ENCODE data around the gene SLC39A1. TPM values are rescaled to one million over a fixed set of nuclear protein-coding genes. Genes with fewer than 3 reads are reported as not detected.

The SLC39A1 gene
- total RNA-seq, 1 experiment from 2014 or later, result 27.1 TPM

- peaks cover 20% of the 10 kb centered on the region; the same call in 1 of the 2 replicates for H4K20me1 ChIP-seq (ENCODE audit: insufficient read depth, low read depth, low read length)
- no peak overlapping the region for H3K9ac ChIP-seq (ENCODE audit: low read length)
Measured at GRCh38 chr1:153954826-153955225, 8.5 kb downstream of the SLC39A1 start.

DNA sequence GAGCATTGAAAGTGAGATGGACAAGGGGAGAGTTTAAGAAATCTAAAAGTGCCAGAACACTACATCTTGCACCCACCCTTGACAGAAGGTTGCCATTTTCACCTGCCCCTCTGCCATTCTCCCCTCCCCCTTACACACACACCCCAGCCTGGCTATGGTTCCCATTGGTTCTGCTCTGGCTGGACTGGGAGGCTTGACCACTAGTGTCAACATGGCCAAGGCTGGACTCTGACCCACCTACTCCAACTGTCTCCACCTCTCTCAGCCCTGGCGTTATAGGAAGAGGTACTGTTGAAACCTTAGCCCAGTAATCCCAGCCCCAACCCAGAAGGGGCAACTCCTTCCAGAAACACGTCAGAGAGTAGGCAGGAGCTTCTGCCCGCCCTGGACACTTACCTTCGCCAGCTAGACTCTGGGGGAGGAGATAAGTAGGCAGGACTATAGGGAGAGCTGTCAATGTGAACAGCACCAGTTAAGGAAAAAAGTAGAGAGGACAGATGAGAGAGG lies 9.4 kb downstream of the SLC39A1 start:
- peaks cover 22% of the 10 kb centered on the region for H3K4me1 ChIP-seq (ENCODE audit: low read length)
- no peaks in the 10 kb centered on the region for H3K9me3 ChIP-seq (ENCODE audit: low read length)
- no peak overlapping the region for H3K27ac ChIP-seq (ENCODE audit: low read length)
- H3K9ac ChIP-seq (ENCODE audit: low read length), result no peak overlapping the region
- no peak overlapping the region for H2AFZ ChIP-seq (ENCODE audit: low read length)
- peaks cover 20% of the 10 kb centered on the region; the same call in 1 of the 2 replicates for H4K20me1 ChIP-seq (ENCODE audit: insufficient read depth, low read depth, low read length)
- H3K9me2 ChIP-seq (replicated peaks; ENCODE audit: insufficient read depth, low read length), result no peaks in the 10 kb centered on the region
- no peaks in the 10 kb centered on the region for H3K27me3 ChIP-seq (ENCODE audit: low read length)
- H3K36me3 ChIP-seq (ENCODE audit: insufficient read depth, low read length), result peaks cover 21% of the 10 kb centered on the region; the same call in 1 of the 2 replicates
- no peak for DNase-seq
- no peak overlapping the region for H3K4me3 ChIP-seq (ENCODE audit: low read length)
- no peak overlapping the region for H3K4me2 ChIP-seq (ENCODE audit: low read depth, low read length, poor library complexity, severe bottlenecking)
- H3K79me2 ChIP-seq (ENCODE audit: low read length), result peaks cover 50% of the 10 kb centered on the region

More at GRCh38 chr1:153954826-153955225, 8.5 kb downstream of the SLC39A1 start:
- Histone ChIP-seq H3K27me3 (ENCODE audit: low read length) (no peaks in the 10 kb centered on the region), H3K36me3 (ENCODE audit: insufficient read depth, low read length) (peaks cover 21% of the 10 kb centered on the region; the same call in 1 of the 2 replicates), H3K9me2 (replicated peaks; ENCODE audit: insufficient read depth, low read length) (no peaks in the 10 kb centered on the region), H3K4me2 (ENCODE audit: low read depth, low read length, poor library complexity, severe bottlenecking) (no peak overlapping the region), H2AFZ (ENCODE audit: low read length) (no peak overlapping the region), H3K4me3 (ENCODE audit: low read length) (no peak overlapping the region), H3K9me3 (ENCODE audit: low read length) (no peaks in the 10 kb centered on the region), H3K79me2 (ENCODE audit: low read length) (peaks cover 50% of the 10 kb centered on the region), H3K4me1 (ENCODE audit: low read length) (peaks cover 31% of the 10 kb centered on the region), H3K27ac (ENCODE audit: low read length) (no peak overlapping the region)
- DNase-seq, result no peak

DNA sequence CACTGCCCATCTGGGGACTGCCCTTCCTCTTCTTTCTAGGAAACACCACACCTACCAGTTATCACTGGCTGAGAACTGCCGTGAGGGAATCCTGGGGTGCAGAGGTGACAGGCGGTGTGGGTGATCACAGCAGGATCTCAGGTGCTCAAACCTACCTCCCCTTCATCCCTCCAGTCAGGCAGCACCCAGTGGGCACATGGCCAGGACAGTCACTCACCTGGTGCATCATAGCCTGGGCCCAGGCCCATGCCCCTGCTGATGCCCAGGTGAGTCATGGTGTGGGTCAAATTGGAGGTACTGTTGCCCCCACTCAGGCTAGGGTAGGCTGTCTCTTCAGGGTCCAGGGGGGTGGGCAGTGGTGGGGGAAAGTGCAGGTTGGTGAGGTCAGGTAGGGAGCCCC lies 11.5 kb downstream of the SLC39A1 start:
- no peaks in the 10 kb centered on the region for H3K9me3 ChIP-seq (ENCODE audit: low read length)
- H3K79me2 ChIP-seq (ENCODE audit: low read length), result peaks cover 34% of the 10 kb centered on the region
- peaks cover 12% of the 10 kb centered on the region; the same call in 1 of the 2 replicates for H4K20me1 ChIP-seq (ENCODE audit: insufficient read depth, low read depth, low read length)
- no peak for DNase-seq
- H3K27me3 ChIP-seq (ENCODE audit: low read length), result no peaks in the 10 kb centered on the region
- H3K36me3 ChIP-seq (ENCODE audit: insufficient read depth, low read length), result peaks cover 21% of the 10 kb centered on the region; the same call in 1 of the 2 replicates
- no peak overlapping the region for H3K4me3 ChIP-seq (ENCODE audit: low read length)
- H3K27ac ChIP-seq (ENCODE audit: low read length), result no peak overlapping the region
- no peaks in the 10 kb centered on the region for H3K9me2 ChIP-seq (replicated peaks; ENCODE audit: insufficient read depth, low read length)
- H3K4me2 ChIP-seq (ENCODE audit: low read depth, low read length, poor library complexity, severe bottlenecking), result no peak overlapping the region
- H3K4me1 ChIP-seq (ENCODE audit: low read length), result peaks cover 30% of the 10 kb centered on the region
- H2AFZ ChIP-seq (ENCODE audit: low read length), result no peak overlapping the region
- no peak overlapping the region for H3K9ac ChIP-seq (ENCODE audit: low read length)

DNA sequence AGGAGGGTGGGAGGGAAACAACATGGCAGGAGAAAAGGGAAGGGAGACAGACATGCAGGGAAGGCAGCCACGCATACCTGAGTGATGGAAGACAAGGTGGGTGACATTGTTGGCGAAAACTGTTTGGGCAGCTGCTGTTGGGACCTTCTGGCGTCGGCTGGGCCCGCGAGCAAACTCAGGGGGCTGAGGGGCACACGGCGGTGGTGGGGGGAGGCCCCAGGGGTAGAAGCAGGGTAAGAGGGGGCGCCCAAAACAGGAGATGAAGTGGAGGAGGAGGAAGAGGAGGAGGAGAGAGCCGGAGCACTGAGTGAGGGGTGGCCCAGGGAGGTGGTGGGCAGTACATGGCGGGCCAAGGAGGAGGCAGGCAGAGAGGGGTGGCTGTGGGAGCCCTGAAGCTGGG lies 12.2 kb downstream of the SLC39A1 start:
- peaks cover 6% of the 10 kb centered on the region; the same call in 1 of the 2 replicates for H4K20me1 ChIP-seq (ENCODE audit: insufficient read depth, low read depth, low read length)
- peaks cover 21% of the 10 kb centered on the region; the same call in 1 of the 2 replicates for H3K36me3 ChIP-seq (ENCODE audit: insufficient read depth, low read length)
- H3K27ac ChIP-seq (ENCODE audit: low read length), result no peak overlapping the region
- no peaks in the 10 kb centered on the region for H3K9me3 ChIP-seq (ENCODE audit: low read length)
- no peak overlapping the region for H2AFZ ChIP-seq (ENCODE audit: low read length)
- no peak overlapping the region for H3K9ac ChIP-seq (ENCODE audit: low read length)
- H3K79me2 ChIP-seq (ENCODE audit: low read length), result peaks cover 28% of the 10 kb centered on the region
- no peaks in the 10 kb centered on the region for H3K27me3 ChIP-seq (ENCODE audit: low read length)
- H3K4me3 ChIP-seq (ENCODE audit: low read length), result no peak overlapping the region
- H3K9me2 ChIP-seq (replicated peaks; ENCODE audit: insufficient read depth, low read length), result no peaks in the 10 kb centered on the region
- no peak for DNase-seq
- no peak overlapping the region for H3K4me2 ChIP-seq (ENCODE audit: low read depth, low read length, poor library complexity, severe bottlenecking)
- H3K4me1 ChIP-seq (ENCODE audit: low read length), result peaks cover 26% of the 10 kb centered on the region

DNA sequence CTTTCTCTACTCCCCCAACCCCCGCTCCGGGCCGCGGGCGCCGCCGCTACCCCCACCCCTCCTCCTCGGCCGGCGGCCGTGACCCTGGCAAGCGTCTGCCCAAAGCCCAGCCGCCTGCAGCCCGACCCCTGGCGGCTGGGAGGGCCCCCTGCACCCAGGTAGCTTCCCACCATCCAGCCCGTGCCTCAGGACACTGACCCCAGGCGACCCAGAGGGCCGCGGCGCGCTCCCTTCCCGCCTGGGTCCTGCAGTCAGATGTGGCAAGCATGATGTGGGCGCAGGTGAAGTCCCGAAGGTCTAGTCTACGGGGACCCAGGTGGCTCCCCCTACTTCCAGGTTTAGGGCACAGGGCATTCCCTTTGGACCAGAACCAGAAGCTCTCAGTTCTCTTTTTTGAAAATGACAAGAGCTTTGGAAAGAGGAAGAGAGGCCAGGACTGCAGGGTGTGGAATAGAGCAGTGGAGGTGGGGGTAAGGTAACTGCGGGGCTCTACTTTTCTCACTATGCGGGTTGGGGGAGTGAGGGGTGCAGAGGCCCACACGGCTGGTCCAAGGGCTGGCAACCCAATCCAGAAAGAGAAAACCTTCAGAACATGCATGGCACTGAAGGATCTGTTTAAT lies 16.6 kb downstream of the SLC39A1 start, which contains the start of gene DENND4B:
DENND4B (minus strand) TSS at position 97 of the 620 bp plus-strand sequence. CDS start 2,344 bp downstream, outside the sequence.
- Histone ChIP-seq H3K27me3 (ENCODE audit: low read length) (no peaks in the 10 kb centered on the region), H3K4me1 (ENCODE audit: low read length) (peaks cover 37% of the 10 kb centered on the region), H3K36me3 (ENCODE audit: insufficient read depth, low read length) (peaks cover 15% of the 10 kb centered on the region), H3K9ac (ENCODE audit: low read length) (peak within 1 kb of the TSS; percentile 94), H3K4me2 (ENCODE audit: low read depth, low read length, poor library complexity, severe bottlenecking) (peak within 1 kb of the TSS; percentile 98), H4K20me1 (ENCODE audit: insufficient read depth, low read depth, low read length) (no peaks in the 10 kb centered on the region), H3K79me2 (ENCODE audit: low read length) (peaks cover 32% of the 10 kb centered on the region), H3K4me3 (ENCODE audit: low read length) (peak within 1 kb of the TSS; percentile 78), H3K27ac (ENCODE audit: low read length) (peak within 1 kb of the TSS; percentile 96), H3K9me3 (ENCODE audit: low read length) (no peaks in the 10 kb centered on the region), H3K9me2 (replicated peaks; ENCODE audit: insufficient read depth, low read length) (no peaks in the 10 kb centered on the region), H2AFZ (ENCODE audit: low read length) (no peak within 1 kb of the TSS)
- DNase-seq, result peak; percentile 93

DNA sequence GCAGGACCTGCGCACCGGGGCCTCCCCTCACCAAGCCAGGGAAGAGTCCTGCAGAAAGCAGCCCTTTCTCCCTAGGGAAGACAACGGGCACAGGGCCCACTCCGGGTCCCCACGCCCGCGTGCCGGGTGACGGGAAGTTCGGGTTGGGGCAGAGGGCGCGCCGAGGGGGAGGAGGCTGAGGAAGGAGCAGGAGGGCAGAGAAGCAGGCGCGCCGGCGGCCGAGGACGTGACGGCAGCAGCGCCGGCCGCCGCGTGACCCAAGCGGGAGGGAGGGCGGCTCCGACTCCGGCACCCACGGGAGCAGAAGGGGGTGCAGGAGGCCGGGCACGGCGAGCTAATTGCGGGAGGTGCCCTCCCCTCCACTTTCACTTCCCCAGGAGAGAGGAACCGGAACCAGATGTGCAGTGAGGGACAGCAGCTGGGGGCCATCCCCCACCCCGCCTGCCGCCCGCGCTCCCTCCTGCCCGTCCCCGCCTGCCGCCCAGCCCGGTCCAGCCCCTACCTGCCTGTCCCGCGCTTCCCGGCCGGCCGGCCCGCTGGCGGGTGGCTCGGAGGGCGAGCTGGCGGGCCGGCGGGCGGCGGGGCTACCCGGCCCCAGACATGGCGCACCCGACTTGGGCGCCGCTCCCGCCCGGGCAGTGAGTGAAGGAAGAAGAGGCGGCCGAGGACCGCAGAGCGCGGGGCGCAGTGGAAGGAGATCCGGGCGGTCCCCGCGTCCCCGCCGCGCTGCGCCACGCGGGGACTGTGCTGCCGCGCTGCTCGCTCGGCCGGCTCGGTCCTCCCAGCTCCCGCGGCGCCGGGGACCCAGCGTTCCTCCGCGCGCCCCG lies 17.3 kb downstream of the SLC39A1 start:
- Histone ChIP-seq H3K36me3 (ENCODE audit: insufficient read depth, low read length) (peaks cover 14% of the 10 kb centered on the region), H3K27me3 (ENCODE audit: low read length) (no peaks in the 10 kb centered on the region), H2AFZ (ENCODE audit: low read length) (no peak overlapping the region), H3K9ac (ENCODE audit: low read length) (peak overlapping the region; percentile 94), H3K4me3 (ENCODE audit: low read length) (peak overlapping the region; percentile 78), H3K9me2 (replicated peaks; ENCODE audit: insufficient read depth, low read length) (no peaks in the 10 kb centered on the region), H3K9me3 (ENCODE audit: low read length) (no peaks in the 10 kb centered on the region), H3K4me1 (ENCODE audit: low read length) (peaks cover 37% of the 10 kb centered on the region), H3K79me2 (ENCODE audit: low read length) (peaks cover 32% of the 10 kb centered on the region), H3K27ac (ENCODE audit: low read length) (peak overlapping the region; percentile 96), H3K4me2 (ENCODE audit: low read depth, low read length, poor library complexity, severe bottlenecking) (peak overlapping the region; percentile 98), H4K20me1 (ENCODE audit: insufficient read depth, low read depth, low read length) (no peaks in the 10 kb centered on the region)
- DNase-seq, result peak; percentile 98

GRCh38 chr1:153945131-153945794 lies 18.1 kb downstream of the SLC39A1 start:
- H3K9me3 ChIP-seq (ENCODE audit: low read length), result no peaks in the 10 kb centered on the region
- H3K4me2 ChIP-seq (ENCODE audit: low read depth, low read length, poor library complexity, severe bottlenecking), result peak overlapping the region; percentile 98
- H3K9ac ChIP-seq (ENCODE audit: low read length), result peak overlapping the region; percentile 94
- H3K4me3 ChIP-seq (ENCODE audit: low read length), result peak overlapping the region; percentile 78
- no peak overlapping the region for H2AFZ ChIP-seq (ENCODE audit: low read length)
- H3K36me3 ChIP-seq (ENCODE audit: insufficient read depth, low read length), result peaks cover 17% of the 10 kb centered on the region
- peaks cover 32% of the 10 kb centered on the region for H3K79me2 ChIP-seq (ENCODE audit: low read length)
- no peaks in the 10 kb centered on the region for H3K27me3 ChIP-seq (ENCODE audit: low read length)
- H4K20me1 ChIP-seq (ENCODE audit: insufficient read depth, low read depth, low read length), result no peaks in the 10 kb centered on the region
- H3K27ac ChIP-seq (ENCODE audit: low read length), result peak overlapping the region; percentile 96
- no peaks in the 10 kb centered on the region for H3K9me2 ChIP-seq (replicated peaks; ENCODE audit: insufficient read depth, low read length)
- DNase-seq, result peak; percentile 93
- peaks cover 37% of the 10 kb centered on the region for H3K4me1 ChIP-seq (ENCODE audit: low read length)

Measured in Karpas-422 (cell line).